ENCODE data around the gene FOS. TPM values are rescaled to one million over a fixed set of nuclear protein-coding genes. Genes with fewer than 3 reads are reported as not detected.

FOS gene
- total and polyA plus RNA-seq, 2 of the 13 experiments (the other 11 are each of a cell fraction or from before 2014, with no cell fraction given) = 15.9 to 24.2 TPM

- TF ChIP-seq TFAP4 (IDR thresholded peaks at IDR 0.05; ENCODE audit: borderline replicate concordance, low read depth) = peak; percentile 86; the same call in 1 of the 2 replicates
- TF ChIP-seq THAP7 (CRISPR knock-in tag; IDR thresholded peaks at IDR 0.05) = no peak
- TF ChIP-seq ZBTB40 (IDR thresholded peaks at IDR 0.05) = no peak
- TF ChIP-seq ZBTB40 (CRISPR knock-in tag; IDR thresholded peaks at IDR 0.05) = no peak
- no peak for TF ChIP-seq TEAD3 (CRISPR knock-in tag; optimal IDR thresholded peaks at IDR 0.05; ENCODE audit: borderline replicate concordance)
- no peak for TF ChIP-seq AKAP8 (CRISPR knock-in tag; IDR thresholded peaks at IDR 0.05)
- no peak for TF ChIP-seq MLXIP (CRISPR knock-in tag; IDR thresholded peaks at IDR 0.05; ENCODE audit: borderline replicate concordance)
- no peak for TF ChIP-seq CTCF (CRISPR knock-in tag; IDR thresholded peaks at IDR 0.05)
- no peak for TF ChIP-seq ZNF530 (CRISPR knock-in tag; IDR thresholded peaks at IDR 0.05; ENCODE audit: low read depth)
- no peak for TF ChIP-seq GRHL1 (CRISPR knock-in tag; conservative IDR thresholded peaks at IDR 0.05)
- no peak for TF ChIP-seq ZNF672 (CRISPR knock-in tag; IDR thresholded peaks at IDR 0.05)
Observed at GRCh38 chr14:75328558-75329155, 50.0 kb downstream of the FOS start (continued).
